GM19351 (cell line): ENCODE results near the gene RSKR.
"Not testable (repeated sequence)": the region's sequence is repeated elsewhere in the genome, so short reads cannot be mapped to it uniquely, and the experiment has no call there.

Experiments used
- ATAC-seq: cut with Tn5 transposase; IDR thresholded peaks from one replicate; pipeline ENCODE4 v1.9.1; 2021; ENCODE audit warnings: mild to moderate bottlenecking, moderate library complexity; ENCODE audit not compliant: unreplicated experiment

RSKR gene

GRCh38 chr17:28579526-28579925 lies 34.5 kb downstream of the RSKR start:
- no peak for ATAC-seq

- ATAC-seq = no peak
Observed at GRCh38 chr17:28578246-28579195, 35.5 kb downstream of the RSKR start.

GRCh38 chr17:28577466-28577824 lies 36.5 kb downstream of the RSKR start:
- ATAC-seq = no peak

- peak; percentile 92 for ATAC-seq
Observed at GRCh38 chr17:28576758-28577465, 37.1 kb downstream of the RSKR start, which contains the start of gene ALDOC. Gene ALDOC, minus strand, starts transcription at chr17:28576895. Its CDS starts 1,363 bp downstream, at chr17:28575532.

- ATAC-seq = not testable (repeated sequence)
Observed at GRCh38 chr17:28576016-28576415, 38.0 kb downstream of the RSKR start.

GRCh38 chr17:28575126-28575795 lies 38.7 kb downstream of the RSKR start:
- ATAC-seq = no peak

- ATAC-seq = no peak
Observed at GRCh38 chr17:28574526-28574925, 39.5 kb downstream of the RSKR start.

- ATAC-seq = no peak
Observed at GRCh38 chr17:28573966-28574480, 40.0 kb downstream of the RSKR start.

- no peak for ATAC-seq
Observed at GRCh38 chr17:28573521-28573920, 40.5 kb downstream of the RSKR start.

GRCh38 chr17:28573040-28573380 lies 41.0 kb downstream of the RSKR start:
- ATAC-seq = no peak

GRCh38 chr17:28572259-28573039 lies 41.5 kb downstream of the RSKR start:
- ATAC-seq = no peak

- peak; percentile 86 for ATAC-seq
Observed at GRCh38 chr17:28571361-28572122, 42.4 kb downstream of the RSKR start, which contains the start of gene PIGS. Gene PIGS, minus strand, starts transcription at chr17:28571524. Its CDS starts 28 bp downstream, at chr17:28571496.

- peak; percentile 19 for ATAC-seq
Observed at GRCh38 chr17:28570716-28571360, 43.1 kb downstream of the RSKR start.

- no peak for ATAC-seq
Observed at GRCh38 chr17:28569446-28569845, 44.5 kb downstream of the RSKR start.

GRCh38 chr17:28567604-28568003 lies 46.4 kb downstream of the RSKR start:
- ATAC-seq = no peak

- ATAC-seq = no peak
Observed at GRCh38 chr17:28563475-28563874, 50.5 kb downstream of the RSKR start.
